Thyroid gland (tissue), 4 donors: ENCODE measurements around the gene NECAB3.

Source experiments
- CTCF ChIP-seq, 6 experiments: fragments of 200-600 bp in 3 of 6; fragments of 450-650 bp in 3 of 6; sonication (generic) in 3 of 6; IDR thresholded peaks; one replicate each; pipeline ENCODE4 v1.5.1; 2016 to 2019; ENCODE audit warnings: antibody characterized with exemption in 6 of 6, mild to moderate bottlenecking in 2 of 6, inconsistent platforms in 1 of 6, moderate library complexity in 1 of 6
- POLR2A ChIP-seq, 2 donors: fragments of 450-650 bp; IDR thresholded peaks; one replicate each; pipeline ENCODE4 v1.6.1; 2017; ENCODE audit warnings: antibody characterized with exemption in 2 of 2, mild to moderate bottlenecking in 2 of 2, moderate library complexity in 1 of 2

GRCh38 chr20:33696448-33696847, 22.2 kb upstream of the NECAB3 start:
- TF ChIP-seq CTCF (IDR thresholded peaks at IDR 0.05) (no peak), POLR2A (IDR thresholded peaks at IDR 0.05) (no peak)
